ENCODE data around the gene DUS4L. TPM values are rescaled to one million over a fixed set of nuclear protein-coding genes. Genes with fewer than 3 reads are reported as not detected.

DUS4L gene
- total RNA-seq, 1 experiment from 2014 or later, result 12.6 TPM

- BruUV-seq (replicated peaks), result no TSS peak
- Histone ChIP-seq H3K27me3 (replicated peaks; ENCODE audit: insufficient read depth, low read depth, low read length, poor library complexity) (no peaks in the 10 kb centered on the region), H3K27ac (ENCODE audit: low read depth, low read length, poor library complexity, severe bottlenecking) (no peak overlapping the region), H3K9me3 (ENCODE audit: low read depth, low read length, poor library complexity, severe bottlenecking) (no peaks in the 10 kb centered on the region), H3K4me1 (ENCODE audit: insufficient read depth, low read length, poor library complexity, severe bottlenecking) (no peaks in the 10 kb centered on the region), H3K36me3 (ENCODE audit: insufficient read depth, low read length, poor library complexity, severe bottlenecking) (no peaks in the 10 kb centered on the region), H3K4me3 (ENCODE audit: low read depth, low read length, poor library complexity, severe bottlenecking) (no peak overlapping the region)
- DNase-seq (ENCODE audit: low spot score), result no peak
- intact Hi-C loops (cut with micrococcal nuclease; ENCODE audit: unreplicated experiment), result no loop called here
- ChIA-PET POLR2A (ENCODE audit: low non-redundant PET) (no interaction called here), CTCF (no interaction called here)
- TF ChIP-seq EZH2 (IDR thresholded peaks at IDR 0.05; ENCODE audit: borderline replicate concordance, low read depth, low read length, poor library complexity, severe bottlenecking) (no peak), CTCF (conservative IDR thresholded peaks at IDR 0.05; ENCODE audit: low read depth, low read length) (no peak)
Measured at GRCh38 chr7:107622894-107623293, 59.1 kb downstream of the DUS4L start.

GRCh38 chr7:107627002-107627401, 63.2 kb downstream of the DUS4L start:
- Histone ChIP-seq H3K27ac (ENCODE audit: low read depth, low read length, poor library complexity, severe bottlenecking) (no peak overlapping the region), H3K9me3 (ENCODE audit: low read depth, low read length, poor library complexity, severe bottlenecking) (no peaks in the 10 kb centered on the region), H3K4me1 (ENCODE audit: insufficient read depth, low read length, poor library complexity, severe bottlenecking) (no peaks in the 10 kb centered on the region), H3K27me3 (replicated peaks; ENCODE audit: insufficient read depth, low read depth, low read length, poor library complexity) (no peaks in the 10 kb centered on the region), H3K36me3 (ENCODE audit: insufficient read depth, low read length, poor library complexity, severe bottlenecking) (no peaks in the 10 kb centered on the region), H3K4me3 (ENCODE audit: low read depth, low read length, poor library complexity, severe bottlenecking) (no peak overlapping the region)
- no peak for DNase-seq (ENCODE audit: low spot score)
- ChIA-PET CTCF (no interaction called here), POLR2A (ENCODE audit: low non-redundant PET) (no interaction called here)
- TF ChIP-seq CTCF (conservative IDR thresholded peaks at IDR 0.05; ENCODE audit: low read depth, low read length) (no peak), EZH2 (IDR thresholded peaks at IDR 0.05; ENCODE audit: borderline replicate concordance, low read depth, low read length, poor library complexity, severe bottlenecking) (no peak)
- no TSS peak for BruUV-seq (replicated peaks)
- intact Hi-C loops (cut with micrococcal nuclease; ENCODE audit: unreplicated experiment), result no loop called here

Other genes with a start within 250 kb of the DUS4L start
- gene GPR22, start 93.9 kb upstream of the DUS4L start, total RNA-seq (2021), result not detected in 2 replicates
- gene COG5, start 51 bp upstream of the DUS4L start, total RNA-seq (2021), result 32.2 and 34.1 TPM in 2 replicates
- 30.3 and 32.0 TPM in 2 replicates for gene BCAP29, start 16.3 kb downstream of the DUS4L start, total RNA-seq (2021)
- gene SLC26A4, start 96.9 kb downstream of the DUS4L start, total RNA-seq (2021), result 0.33 TPM in 1 of 2 replicates, not detected in the other
- gene CBLL1, start 180.2 kb downstream of the DUS4L start, total RNA-seq (2021), result 30.8 and 37.9 TPM in 2 replicates
- gene SLC26A3, start 239.3 kb downstream of the DUS4L start, total RNA-seq (2021), result not detected in 2 replicates